Panc1 (cell line): ENCODE data around the gene PJA2. TPM values are rescaled to one million over a fixed set of nuclear protein-coding genes. Genes with fewer than 3 reads are reported as not detected.

ENCODE experiments used
- ATAC-seq: fragments of 200-7000 bp; cut with Tn5 transposase; 2 replicates; pipeline ENCODE4 v1.9.1; 2020; ENCODE audit warnings: mild to moderate bottlenecking, moderate library complexity
- BruUV-seq: library from RNA; stranded (reverse); fragments of 400-500 nt; replicated peaks from 2 replicates; lab custom pipeline; 2021; lab: Mats Ljungman, UMichigan
- CTCF ChIA-PET: fragments of 300-600 bp; sonication (Branson Sonifier 250); formaldehyde crosslinking; loops from one replicate; lab custom pipeline; 2022; ENCODE audit warnings: antibody characterized with exemption; lab: Charles Lee
- POLR2A ChIA-PET: fragments of 300-600 bp; sonication (Branson Sonifier 250); formaldehyde crosslinking; loops from one replicate; lab custom pipeline; 2022; ENCODE audit warnings: antibody characterized with exemption; lab: Charles Lee
- DNase-seq: peaks from one replicate; pipeline ENCODE4 v3.0.0-alpha.2; 2010; ENCODE audit warnings: low read depth, low spot score
- H3K27ac ChIP-seq: 2 replicates; pipeline ENCODE4 v1.5.1; 2011; ENCODE audit warnings: mild to moderate bottlenecking, low read length, inconsistent platforms
- H3K27me3 ChIP-seq: fragments of 200-500 bp; sonication (Bioruptor generic); 2 replicates; pipeline ENCODE4 v1.6.0; 2014; ENCODE audit warnings: low read length, inconsistent platforms; ENCODE audit not compliant: control insufficient read depth, insufficient read depth
- H3K36me3 ChIP-seq: fragments of 200-500 bp; sonication (Bioruptor generic); 2 replicates; pipeline ENCODE4 v1.5.1; 2014; ENCODE audit warnings: inconsistent platforms, mild to moderate bottlenecking, low read length, moderate library complexity; ENCODE audit not compliant: control insufficient read depth, insufficient read depth
- H3K4me1 ChIP-seq: 2 replicates; pipeline ENCODE4 v1.5.1; 2011; ENCODE audit warnings: inconsistent platforms, mild to moderate bottlenecking, low read length, moderate library complexity; ENCODE audit not compliant: control insufficient read depth, insufficient read depth
- H3K4me3 ChIP-seq, 2 experiments: 2 replicates each; pipeline ENCODE4 v1.5.1; 2011 to 2012; ENCODE audit warnings: low read depth in 2 of 2, low read length in 2 of 2, mild to moderate bottlenecking in 2 of 2, inconsistent platforms in 1 of 2, moderate library complexity in 1 of 2
- H3K9me3 ChIP-seq: fragments of 200-500 bp; sonication (Bioruptor generic); 2 replicates; pipeline ENCODE4 v1.5.1; 2014; ENCODE audit warnings: low read depth, mild to moderate bottlenecking, inconsistent platforms, low read length, moderate library complexity; ENCODE audit not compliant: control insufficient read depth, insufficient read depth
- CTCF ChIP-seq: fragments of 450-650 bp; IDR thresholded peaks from 2 replicates; pipeline ENCODE4 v1.5.1; 2017; ENCODE audit warnings: mild to moderate bottlenecking
- POLR2AphosphoS5 ChIP-seq: IDR thresholded peaks from 2 replicates; pipeline ENCODE4 v1.6.1; 2012; ENCODE audit warnings: mild to moderate bottlenecking, low read depth, low read length, moderate library complexity
- REST ChIP-seq, 2 experiments: IDR thresholded peaks; 2 replicates each; pipeline ENCODE4 v1.6.1; 2011 to 2012; ENCODE audit warnings: low read depth in 2 of 2, control low read depth in 1 of 2, low read length in 1 of 2, mild to moderate bottlenecking in 1 of 2, moderate library complexity in 1 of 2; ENCODE audit not compliant: insufficient read depth in 1 of 2
- SIN3A ChIP-seq: IDR thresholded peaks from 2 replicates; pipeline ENCODE4 v1.6.1; 2012; ENCODE audit warnings: low read depth, mild to moderate bottlenecking, low read length, moderate library complexity, borderline replicate concordance; ENCODE audit not compliant: insufficient read depth
- TCF7L2 ChIP-seq: IDR thresholded peaks from 2 replicates; pipeline ENCODE4 v1.6.1; 2011; ENCODE audit warnings: mild to moderate bottlenecking, low read depth, low read length, inconsistent platforms
- in situ Hi-C: cut with HindIII; loops from 2 replicates; pipeline ENCODE4 v1.10.0; 2016; ENCODE audit warnings: low sequenced_read_pairs, low pct_unique_long_range_greater_than_20kb
- intact Hi-C: fragments of 100-400 bp; cut with micrococcal nuclease; formaldehyde crosslinking; loops from one replicate; pipeline ENCODE4 v1.10.0; 2022; ENCODE audit not compliant: unreplicated experiment
- total RNA-seq: library from RNA; stranded (reverse); gene quantifications from one replicate; pipeline ENCODE4 v1.2.1, GENCODE V29; 2021; ENCODE audit not compliant: unreplicated experiment

The PJA2 gene
- total RNA-seq, 1 experiment from 2014 or later, result 33.6 TPM

GRCh38 chr5:109452661-109453060 lies 42.9 kb upstream of the PJA2 start:
- DNase-seq, result no peak
- Histone ChIP-seq H3K27me3 (no peaks in the 10 kb centered on the region; the same call in 1 of the 2 replicates), H3K36me3 (no peaks in the 10 kb centered on the region), H3K4me3 (no peak overlapping the region), H3K4me1 (no peaks in the 10 kb centered on the region), H3K9me3 (no peaks in the 10 kb centered on the region), H3K27ac (no peak overlapping the region)
- intact Hi-C loops (no loop called here), in situ Hi-C loops (no loop called here)
- TF ChIP-seq CTCF, result no peak
- no peak for TF ChIP-seq SIN3A
- TF ChIP-seq POLR2AphosphoS5, result no peak
- TF ChIP-seq TCF7L2, result no peak
- TF ChIP-seq REST (IDR thresholded peaks at IDR 0.05; ENCODE audit: insufficient read depth in 1 of 2, low read depth in 2 of 2, low read length in 1 of 2), result no peak
- ATAC-seq, result no peak
- BruUV-seq, result no TSS peak
- ChIA-PET CTCF (no interaction called here), POLR2A (no interaction called here)

GRCh38 chr5:109451146-109451545 lies 41.4 kb upstream of the PJA2 start:
- TF ChIP-seq SIN3A (no peak), REST (IDR thresholded peaks at IDR 0.05; ENCODE audit: insufficient read depth in 1 of 2, low read depth in 2 of 2, low read length in 1 of 2) (no peak), POLR2AphosphoS5 (no peak), CTCF (no peak), TCF7L2 (no peak)

More at GRCh38 chr5:109451146-109451545, 41.4 kb upstream of the PJA2 start:
- ChIA-PET POLR2A (no interaction called here), CTCF (no interaction called here)
- ATAC-seq (no peak), DNase-seq (no peak)
- H3K4me3 ChIP-seq, result no peak overlapping the region
- H3K4me1 ChIP-seq, result no peaks in the 10 kb centered on the region
- H3K36me3 ChIP-seq, result no peaks in the 10 kb centered on the region
- BruUV-seq, result no TSS peak
- H3K9me3 ChIP-seq, result no peaks in the 10 kb centered on the region
- intact Hi-C loops (no loop called here), in situ Hi-C loops (no loop called here)
- H3K27ac ChIP-seq, result no peak overlapping the region
- no peaks in the 10 kb centered on the region; the same call in 1 of the 2 replicates for H3K27me3 ChIP-seq
